GM21390 (cell line): ENCODE results near the gene CDKAL1.

Experiments
- ATAC-seq: cut with Tn5 transposase; IDR thresholded peaks from one replicate; pipeline ENCODE4 v1.9.1; 2021; ENCODE audit not compliant: unreplicated experiment

The CDKAL1 gene

DNA sequence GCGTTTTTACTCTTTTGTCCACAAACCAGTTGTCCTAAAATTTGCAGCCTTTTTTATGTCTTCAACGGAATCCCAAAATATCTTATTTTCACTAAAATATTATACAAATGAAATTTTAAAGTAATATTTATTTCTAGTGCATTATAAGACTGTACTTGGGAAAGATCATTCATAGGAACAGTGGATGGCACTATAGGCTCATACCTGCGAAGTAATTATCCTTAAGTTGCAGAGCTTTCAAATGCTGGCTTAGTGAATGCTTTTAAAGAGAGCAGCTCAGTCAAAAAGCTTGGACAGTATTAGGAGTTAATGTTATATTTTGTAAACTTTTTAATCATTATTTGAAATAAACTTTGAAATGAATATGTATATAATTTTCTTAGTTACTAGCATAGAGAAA, 254.9 kb downstream of the CDKAL1 start:
- ATAC-seq = no peak

DNA sequence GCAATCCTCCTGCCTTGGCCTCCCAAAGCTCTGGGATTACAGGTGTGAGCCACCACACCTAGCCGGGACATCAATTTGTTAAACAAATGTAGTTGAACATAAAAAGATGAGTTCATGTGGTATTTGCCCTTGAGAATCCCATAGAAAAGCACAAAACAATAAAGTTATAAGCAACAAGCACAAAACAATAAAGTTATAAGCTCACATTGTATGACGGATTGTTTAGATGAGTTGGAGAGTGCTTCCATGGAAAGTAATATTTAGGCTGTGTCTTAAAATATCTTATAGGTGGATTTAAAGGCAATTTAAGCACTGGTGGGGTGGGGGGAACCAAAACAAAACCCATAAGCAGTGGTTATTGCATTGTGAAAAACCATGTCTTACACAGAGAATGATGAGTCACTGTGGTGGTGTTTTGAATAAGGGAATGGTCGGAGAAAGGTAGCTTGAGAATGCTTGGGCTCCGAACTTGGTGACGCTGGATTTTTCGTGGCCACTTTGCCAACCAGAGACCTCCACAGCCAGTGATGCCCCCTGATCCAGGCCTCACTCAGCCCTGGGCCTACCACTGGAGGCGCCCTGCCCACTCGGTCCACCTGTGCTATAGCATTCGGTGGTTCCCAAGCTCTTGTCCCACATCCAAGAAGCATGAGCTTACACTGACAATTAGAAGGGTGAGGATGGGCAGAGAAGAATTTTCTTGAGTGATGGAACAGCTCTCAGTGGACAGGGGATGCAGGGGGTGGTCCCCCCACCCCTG, 256.0 kb downstream of the CDKAL1 start:
- no peak for ATAC-seq

DNA sequence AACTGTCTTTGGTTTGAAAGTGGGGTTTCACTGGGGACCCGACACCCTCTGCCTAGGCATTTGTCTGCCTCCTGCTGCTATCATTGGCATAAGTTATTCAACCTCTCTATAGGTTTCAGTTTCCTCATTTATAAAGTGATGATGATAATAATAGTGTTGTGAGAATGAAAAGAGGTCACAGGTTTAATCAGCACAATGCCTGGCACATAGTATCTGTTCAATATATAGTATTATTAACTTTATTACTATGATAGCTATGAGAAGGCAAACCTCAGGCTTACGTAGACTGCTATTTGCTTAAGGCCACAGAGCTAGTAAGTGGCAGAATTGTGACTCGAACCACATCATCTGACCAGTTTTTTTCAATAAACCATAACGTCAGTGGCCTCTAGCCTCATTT, 256.8 kb downstream of the CDKAL1 start:
- no peak for ATAC-seq

DNA sequence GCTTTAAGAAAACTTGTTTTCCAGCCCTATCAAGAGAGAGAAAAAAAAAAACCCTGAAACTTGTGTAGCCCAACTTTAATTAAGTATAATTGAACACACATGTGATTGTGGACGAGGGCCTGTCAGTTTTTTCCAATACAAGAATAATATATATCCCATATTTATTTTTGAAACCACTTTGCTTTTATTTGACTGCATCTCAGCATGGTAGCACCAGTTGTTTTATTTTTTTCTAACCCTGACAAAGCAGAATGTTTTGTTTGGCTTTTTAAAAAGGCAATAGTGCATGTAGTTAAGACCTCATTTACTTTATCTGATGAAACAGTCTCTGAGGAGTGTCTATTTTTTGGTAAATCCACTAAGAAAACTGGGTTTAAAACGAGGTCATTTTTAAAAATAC, 257.7 kb downstream of the CDKAL1 start:
- no peak for ATAC-seq

DNA sequence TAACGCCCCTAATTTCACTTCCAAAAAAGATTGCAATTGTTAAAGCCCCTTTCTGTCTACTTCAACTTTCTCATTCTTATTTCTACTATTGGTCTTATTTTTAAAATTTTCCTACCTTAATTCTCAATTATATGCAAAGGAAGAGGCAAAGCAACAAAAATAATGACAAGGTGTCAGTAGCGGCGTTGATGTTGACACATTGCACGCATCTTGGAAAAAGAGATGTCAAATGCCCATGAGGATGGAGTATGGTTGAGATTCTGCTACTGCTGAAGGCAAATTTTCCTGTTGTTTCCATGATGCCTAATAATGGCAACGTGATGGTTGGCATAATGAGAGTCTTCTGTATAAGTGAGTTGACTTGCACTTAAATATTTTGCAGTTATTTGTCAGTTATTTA, 258.9 kb downstream of the CDKAL1 start:
- ATAC-seq = no peak

DNA sequence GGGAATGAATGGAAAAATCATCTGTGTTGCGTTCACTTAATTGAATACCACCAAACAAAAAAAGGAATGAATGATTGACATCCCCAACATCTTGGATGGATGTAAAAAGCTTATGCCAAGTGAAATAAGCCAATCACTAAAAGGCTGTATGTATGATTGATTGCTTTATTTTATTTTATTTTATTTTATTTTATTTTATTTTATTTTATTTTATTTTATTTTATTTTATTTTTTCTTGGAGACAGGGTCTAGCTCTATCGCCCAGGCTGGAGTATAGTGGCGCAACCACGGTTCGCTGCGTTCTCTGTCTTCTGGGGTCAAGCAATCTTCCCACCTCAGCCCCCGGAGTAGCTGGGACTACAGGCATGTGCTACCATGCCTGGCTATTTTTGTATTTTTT, 263.3 kb downstream of the CDKAL1 start:
- no peak for ATAC-seq

DNA sequence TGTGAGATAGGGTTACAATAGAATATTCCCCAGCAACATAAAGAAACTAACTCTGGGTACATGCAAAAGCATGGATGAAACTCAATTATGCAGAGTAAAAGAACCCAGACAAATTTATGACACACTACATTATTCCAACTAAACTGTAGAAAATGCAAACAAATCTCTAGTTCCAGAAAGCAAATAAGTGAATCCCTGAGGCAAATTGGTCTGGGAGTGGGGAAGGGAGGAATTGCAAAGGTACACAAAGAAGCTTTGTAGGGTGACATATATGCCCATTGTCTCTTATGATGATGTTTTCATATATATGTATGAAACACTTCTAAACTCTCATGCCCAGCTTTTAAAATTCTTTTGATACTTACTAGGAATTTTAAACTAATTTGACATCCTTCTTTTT, 266.0 kb downstream of the CDKAL1 start:
- no peak for ATAC-seq

DNA sequence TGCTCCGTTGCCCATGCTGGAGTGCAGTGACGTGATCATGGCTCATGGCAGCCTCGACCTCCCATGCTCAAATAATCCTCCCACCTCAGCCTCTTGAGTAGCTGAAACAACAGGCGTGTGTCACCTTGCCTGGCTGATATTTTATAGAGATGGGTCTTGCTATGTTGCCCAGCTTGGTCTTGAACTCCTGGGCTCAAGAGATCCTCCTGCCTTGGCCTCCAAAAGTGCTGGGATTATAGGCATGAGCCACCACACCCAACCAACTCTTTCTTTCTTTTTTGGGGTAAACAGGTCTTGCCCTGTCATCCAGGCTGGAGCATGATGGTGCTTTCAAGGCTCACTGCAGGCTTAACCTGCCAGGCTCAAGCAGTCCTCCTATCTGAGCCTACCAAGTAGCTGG, 266.4 kb downstream of the CDKAL1 start:
- ATAC-seq = no peak

DNA sequence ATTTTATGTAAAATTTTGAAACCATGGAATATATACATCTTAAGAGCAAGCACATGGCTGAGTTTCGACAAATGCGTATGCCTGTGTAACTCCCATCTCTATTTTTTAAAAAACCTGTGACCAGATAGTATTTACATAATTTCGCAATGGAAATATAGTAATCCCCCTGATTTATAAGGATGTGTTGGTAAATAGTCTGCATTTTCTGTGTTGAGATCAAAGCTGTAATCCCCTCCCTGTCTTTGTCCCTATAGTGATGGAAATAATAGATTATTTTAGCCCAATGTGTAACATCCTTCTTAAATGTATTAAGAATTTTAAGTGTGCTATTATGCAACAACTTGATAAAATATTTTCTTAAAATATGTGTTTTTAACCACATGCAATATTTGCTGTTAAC, 267.3 kb downstream of the CDKAL1 start:
- ATAC-seq = no peak

DNA sequence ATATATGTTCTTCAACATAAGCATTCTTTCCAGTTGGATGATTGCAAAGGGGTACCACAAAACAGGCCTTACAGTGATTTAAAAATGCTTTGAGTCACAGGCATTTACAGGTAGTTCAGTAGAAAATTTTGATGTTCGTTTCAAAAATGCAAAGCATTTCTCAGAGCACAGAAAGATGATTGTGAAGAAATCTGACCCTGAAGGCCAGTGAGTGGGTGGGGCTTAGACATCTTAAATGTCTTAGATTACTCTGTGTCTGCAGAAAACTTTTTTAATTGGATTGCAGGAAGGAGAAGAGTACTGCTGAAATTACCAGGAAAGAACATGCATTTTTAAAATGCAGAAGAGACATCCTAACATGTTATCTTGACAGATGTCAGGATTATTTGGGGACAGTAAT, 268.3 kb downstream of the CDKAL1 start:
- ATAC-seq = no peak

DNA sequence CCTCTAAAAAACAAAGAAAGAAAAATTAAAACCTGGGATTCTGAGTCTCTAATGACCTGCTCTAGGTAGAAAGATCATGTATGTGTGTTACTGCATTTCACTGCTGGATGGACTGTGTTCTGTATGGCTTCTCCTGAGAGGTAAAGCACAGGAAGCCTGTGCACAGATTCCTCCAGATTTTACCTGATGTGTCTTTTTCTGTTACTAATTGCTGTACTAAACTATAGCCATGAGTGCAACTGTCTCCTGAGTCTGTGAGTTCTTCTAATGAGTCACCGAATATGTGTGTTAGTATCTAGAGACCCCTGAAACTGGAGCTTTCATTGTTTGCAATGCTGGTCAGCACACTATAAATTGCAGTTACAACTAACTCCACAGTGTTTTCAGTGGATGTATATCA, 270.8 kb downstream of the CDKAL1 start:
- peak; percentile 58 for ATAC-seq

DNA sequence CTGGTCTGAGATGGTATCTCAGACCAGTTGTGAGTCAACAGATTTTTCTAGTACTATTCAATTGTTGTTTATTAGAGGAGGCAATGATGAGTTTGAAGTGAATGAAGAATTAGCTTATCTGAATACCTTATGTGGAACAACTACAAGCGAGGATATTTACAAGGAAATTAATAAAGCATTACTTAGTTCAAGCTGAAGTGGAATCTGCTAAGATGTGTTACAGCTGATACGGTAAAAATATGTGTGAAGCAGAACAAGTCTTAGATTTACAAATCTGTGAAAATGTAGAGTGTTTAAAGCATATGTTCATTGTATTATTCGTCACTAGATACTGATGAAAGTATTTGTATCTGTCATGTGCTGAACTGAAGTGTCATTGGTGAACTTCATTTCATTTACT, 272.4 kb downstream of the CDKAL1 start:
- ATAC-seq = no peak

DNA sequence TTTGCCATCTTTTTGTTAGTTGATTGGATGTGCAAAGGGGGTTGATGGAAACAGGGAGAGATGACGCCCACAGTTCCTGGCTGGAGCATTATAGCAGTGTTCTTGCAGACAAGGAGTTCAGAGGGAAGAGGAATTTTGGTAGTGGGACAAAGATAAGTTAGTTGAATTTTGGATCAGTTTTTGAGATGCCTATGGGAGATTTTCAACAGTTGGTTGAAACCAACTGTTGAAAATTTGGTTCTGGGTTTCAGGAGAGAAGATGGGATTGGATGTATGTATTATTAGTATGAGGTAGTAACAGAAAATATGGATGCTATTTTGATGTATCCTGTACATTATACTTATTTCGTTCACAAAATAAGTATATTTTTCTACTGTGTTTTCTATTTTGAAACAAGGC, 274.2 kb downstream of the CDKAL1 start:
- ATAC-seq = no peak

DNA sequence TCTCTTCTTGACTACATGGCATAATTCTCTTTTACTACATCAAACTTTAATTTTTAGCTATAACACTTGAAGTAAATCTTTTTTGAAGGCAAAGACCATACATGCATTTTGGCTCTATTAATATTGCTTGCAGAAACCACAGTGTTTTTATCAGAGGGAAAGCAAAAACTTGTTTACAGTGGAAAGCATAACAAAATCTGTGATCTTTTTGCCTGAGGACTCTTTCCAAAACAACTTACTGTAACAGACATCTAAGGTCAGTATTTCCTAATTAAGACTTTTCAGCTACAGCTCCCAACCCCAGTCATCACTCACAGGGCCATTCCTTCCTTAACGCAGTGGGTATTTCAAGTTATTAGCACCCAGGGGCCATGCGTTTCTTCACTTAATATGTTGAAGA, 274.7 kb downstream of the CDKAL1 start:
- ATAC-seq = no peak

DNA sequence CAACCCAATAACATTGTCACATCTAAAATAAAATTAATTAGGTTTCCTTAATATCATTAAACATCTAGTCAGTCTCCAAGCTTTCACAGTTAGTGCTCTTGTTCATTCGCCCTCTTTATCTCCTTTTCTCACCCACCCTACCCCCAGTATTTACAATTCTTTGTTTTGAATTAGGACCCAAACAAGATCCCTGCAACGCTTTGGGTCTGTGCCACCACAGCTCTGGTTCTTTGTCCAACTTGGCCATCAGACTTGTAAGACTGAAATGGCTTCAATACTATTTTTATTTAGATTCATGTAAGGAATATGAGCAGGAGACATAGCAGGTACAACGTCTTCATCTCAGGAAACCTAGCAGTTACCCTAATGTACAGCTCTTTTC, 276.5 kb downstream of the CDKAL1 start:
- no peak for ATAC-seq

DNA sequence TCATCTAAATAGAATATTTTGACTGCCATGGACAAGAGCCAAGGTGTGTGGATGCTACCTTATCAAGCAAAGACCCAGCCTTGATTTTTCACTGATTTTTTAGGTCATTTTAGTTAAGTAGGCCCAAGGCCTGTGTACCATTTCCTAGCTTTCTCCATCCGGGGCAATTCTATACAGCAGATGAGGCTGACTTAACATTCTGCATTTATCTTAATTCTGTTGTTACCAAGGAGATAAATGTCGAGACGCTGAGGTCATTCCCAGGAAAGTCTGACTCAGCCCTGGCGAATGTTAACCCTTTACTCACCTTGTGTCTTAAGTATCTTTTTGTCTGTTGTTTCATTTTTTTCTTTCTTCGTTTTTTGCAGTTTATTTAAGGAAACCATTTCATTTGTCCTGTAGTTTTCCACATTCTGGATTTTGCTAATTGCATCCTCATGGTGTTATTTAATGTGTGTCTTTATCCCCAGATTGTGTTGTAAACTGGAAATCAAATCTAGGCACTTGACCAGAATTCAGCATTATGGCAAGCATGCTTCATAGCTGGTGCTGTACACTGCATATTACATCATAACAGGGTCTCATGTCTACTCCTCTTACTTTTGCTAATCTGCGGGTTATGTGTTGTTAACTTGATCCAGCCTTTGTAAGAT, 277.0 kb downstream of the CDKAL1 start:
- no peak for ATAC-seq

DNA sequence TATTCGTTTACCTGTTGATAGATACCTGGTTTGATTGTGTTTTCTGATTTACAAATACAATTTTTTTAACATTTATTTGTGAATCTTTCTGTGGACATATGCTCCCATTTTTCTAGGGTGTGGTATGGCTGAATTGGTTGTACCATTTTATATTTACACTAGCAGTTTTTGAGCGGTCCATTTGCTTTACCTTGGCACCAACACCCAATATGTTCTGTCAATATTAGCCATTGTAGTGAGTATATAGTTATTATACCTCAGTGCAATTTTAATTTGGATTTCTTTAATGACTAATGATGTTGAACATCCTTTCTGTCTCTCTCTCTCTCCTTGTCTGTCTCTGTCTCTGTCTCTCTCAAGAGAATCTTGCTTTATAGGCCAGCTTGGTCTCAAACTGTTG, 278.5 kb downstream of the CDKAL1 start:
- ATAC-seq = no peak

DNA sequence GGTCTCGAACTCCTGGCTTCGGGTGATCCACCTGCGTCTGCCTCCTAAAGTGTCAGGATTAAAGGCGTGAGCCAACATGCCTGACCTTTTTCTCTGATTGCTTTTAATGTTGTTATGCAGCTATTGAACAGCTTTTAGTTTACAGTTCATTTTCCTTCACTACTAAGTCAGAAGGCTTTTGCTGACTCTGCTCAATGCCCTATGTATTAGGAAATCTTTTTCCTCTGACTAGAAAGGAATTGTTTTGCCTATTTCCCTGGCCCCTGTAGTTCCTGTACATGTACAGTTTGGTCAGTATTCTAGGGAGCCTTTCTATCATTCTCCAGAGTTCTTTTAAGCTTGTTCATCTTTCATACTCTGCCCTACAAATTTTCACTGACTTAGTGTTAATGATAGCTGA, 280.2 kb downstream of the CDKAL1 start:
- ATAC-seq = no peak

DNA sequence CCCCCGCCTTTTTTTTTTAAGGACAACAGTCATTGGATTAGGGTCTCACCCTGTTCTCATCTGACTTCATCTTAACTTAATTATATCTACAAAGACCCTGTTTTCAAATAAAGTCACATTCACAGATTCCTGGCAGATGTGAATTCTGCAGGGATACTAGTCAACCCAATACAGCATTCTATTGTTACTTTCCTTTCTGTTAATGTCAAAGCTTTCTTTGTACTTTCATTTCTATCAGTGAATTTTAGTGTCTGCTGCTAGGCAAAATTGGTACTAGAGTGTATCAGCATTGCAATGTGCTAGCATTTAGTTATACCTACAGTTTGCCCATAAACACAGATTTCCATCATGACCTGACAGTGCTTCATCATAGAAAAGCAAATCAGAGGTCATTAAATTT, 281.9 kb downstream of the CDKAL1 start:
- ATAC-seq = no peak

DNA sequence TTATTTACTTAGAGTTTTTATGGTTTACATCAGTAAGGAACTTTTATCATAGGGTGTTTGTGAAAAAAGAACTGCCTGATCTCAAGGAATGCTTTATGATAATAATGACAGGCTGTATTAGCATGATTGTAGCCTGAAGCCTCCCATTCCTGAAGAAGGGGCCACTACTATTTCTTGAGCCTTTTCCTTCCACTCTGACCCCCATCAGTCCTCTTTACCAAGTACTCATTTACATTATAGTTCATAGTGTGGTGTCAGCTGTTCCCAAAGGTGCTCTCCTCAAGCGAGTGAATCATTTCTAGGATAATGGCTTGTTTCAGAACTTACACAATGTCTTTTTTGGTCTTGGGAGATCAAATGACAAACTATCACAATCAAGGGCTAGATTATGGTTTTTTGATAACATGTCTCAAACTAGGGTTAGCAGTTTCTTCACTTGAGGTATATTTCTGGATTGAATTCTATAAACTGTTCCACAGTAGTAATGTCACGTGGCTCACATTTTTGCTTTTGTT, 283.6 kb downstream of the CDKAL1 start:
- ATAC-seq = no peak

DNA sequence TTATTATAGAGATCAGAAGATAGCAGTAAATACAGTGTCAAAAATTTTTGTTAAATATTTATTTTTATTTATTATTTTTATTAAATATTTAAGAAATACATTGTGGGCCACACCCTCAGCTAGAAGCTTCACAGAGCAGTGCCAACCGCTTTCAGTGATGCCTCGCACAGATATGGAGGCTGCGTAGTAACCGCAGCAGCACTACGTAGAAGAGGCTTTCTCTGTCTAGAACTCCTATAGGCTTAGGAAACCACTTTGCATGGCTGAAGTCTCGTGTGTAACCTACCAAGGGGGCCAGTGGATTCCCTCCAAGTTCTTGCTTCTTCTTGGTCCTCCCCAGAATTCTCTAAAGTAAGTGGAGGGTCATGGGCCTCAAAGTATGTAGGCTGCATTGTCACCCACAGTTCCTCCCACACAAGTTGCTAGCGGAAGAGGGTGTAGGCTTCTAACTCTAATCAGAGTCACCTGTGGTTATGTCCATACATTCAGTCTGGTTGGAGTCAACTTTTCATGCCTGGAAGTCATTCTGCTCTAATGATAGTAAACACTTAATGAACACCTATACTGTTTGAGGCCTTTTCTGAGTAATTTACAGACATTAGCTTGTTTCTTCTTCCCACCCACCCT, 285.6 kb downstream of the CDKAL1 start:
- ATAC-seq = no peak

DNA sequence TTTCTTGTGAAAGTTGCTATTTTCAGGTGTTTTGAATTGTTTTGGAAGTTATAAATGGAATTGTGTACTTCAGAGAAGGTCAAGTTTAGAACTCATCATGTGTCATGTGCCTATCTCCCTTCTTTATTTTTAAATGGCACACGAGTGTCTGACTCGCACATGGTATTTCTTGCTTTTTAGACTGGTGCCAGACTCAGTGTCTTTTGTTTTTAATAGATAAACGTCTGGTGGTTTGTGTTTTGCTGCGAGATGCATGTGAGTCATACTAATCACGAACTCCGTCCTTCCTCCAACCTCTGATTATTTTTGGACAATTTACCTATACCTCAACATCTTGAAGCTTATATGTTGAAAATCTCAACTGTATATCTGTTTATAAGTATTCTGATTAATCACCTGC, 292.1 kb downstream of the CDKAL1 start:
- ATAC-seq = no peak
